ENCODE results near the gene SCUBE1. TPM values are rescaled to one million over a fixed set of nuclear protein-coding genes. Genes with fewer than 3 reads are reported as not detected.

The SCUBE1 gene
- total RNA-seq, 1 donor from 2014 or later: 0.64 TPM

GRCh38 chr22:43212434-43212952 lies 130.7 kb downstream of the SCUBE1 start:
- intact Hi-C loops (cut with micrococcal nuclease): no loop called here

GRCh38 chr22:43211941-43212433 lies 131.2 kb downstream of the SCUBE1 start:
- no peak for DNase-seq

More at GRCh38 chr22:43212434-43212952, 130.7 kb downstream of the SCUBE1 start:
- DNase-seq (no peak), ATAC-seq (no peak)

GRCh38 chr22:43210631-43211515 lies 132.3 kb downstream of the SCUBE1 start:
- ATAC-seq: no peak
- intact Hi-C loops (cut with micrococcal nuclease): no loop called here
- DNase-seq: no peak

More at GRCh38 chr22:43211941-43212433, 131.2 kb downstream of the SCUBE1 start:
- ATAC-seq: no peak
- intact Hi-C loops (cut with micrococcal nuclease): no loop called here

- no peak for DNase-seq
- no peak for ATAC-seq
- intact Hi-C loops (cut with micrococcal nuclease): no loop called here
Measured at GRCh38 chr22:43209971-43210370, 133.2 kb downstream of the SCUBE1 start.

GRCh38 chr22:43209523-43209890 lies 133.7 kb downstream of the SCUBE1 start:
- ATAC-seq (no peak), DNase-seq (no peak)
- intact Hi-C loops (cut with micrococcal nuclease): no loop called here

GRCh38 chr22:43208703-43209522 lies 134.3 kb downstream of the SCUBE1 start:
- intact Hi-C loops (cut with micrococcal nuclease): no loop called here
- ATAC-seq: no peak
- DNase-seq: no peak

GRCh38 chr22:43207849-43208702 lies 135.1 kb downstream of the SCUBE1 start:
- intact Hi-C loops (cut with micrococcal nuclease): no loop called here
- DNase-seq (no peak), ATAC-seq (no peak)

- intact Hi-C loops (cut with micrococcal nuclease): no loop called here
- DNase-seq (no peak), ATAC-seq (no peak)
Measured at GRCh38 chr22:43207386-43207785, 135.8 kb downstream of the SCUBE1 start.

GRCh38 chr22:43206509-43207161 lies 136.5 kb downstream of the SCUBE1 start:
- intact Hi-C loops (cut with micrococcal nuclease): no loop called here
- peak; percentile 23 for DNase-seq
- no peak for ATAC-seq

- no peak for ATAC-seq
- intact Hi-C loops (cut with micrococcal nuclease): no loop called here
- DNase-seq: no peak
Measured at GRCh38 chr22:43205748-43206508, 137.2 kb downstream of the SCUBE1 start.

GRCh38 chr22:43205261-43205691 lies 137.9 kb downstream of the SCUBE1 start:
- DNase-seq (no peak), ATAC-seq (no peak)
- intact Hi-C loops (cut with micrococcal nuclease): no loop called here

- intact Hi-C loops (cut with micrococcal nuclease): no loop called here
- no peak for ATAC-seq
- DNase-seq: no peak
Measured at GRCh38 chr22:43203471-43203981, 139.6 kb downstream of the SCUBE1 start.

GRCh38 chr22:43202756-43203410 lies 140.3 kb downstream of the SCUBE1 start:
- intact Hi-C loops (cut with micrococcal nuclease): no loop called here
- DNase-seq: no peak
- ATAC-seq: no peak

- ATAC-seq (no peak), DNase-seq (no peak)
- intact Hi-C loops (cut with micrococcal nuclease): no loop called here
Measured at GRCh38 chr22:43202326-43202725, 140.8 kb downstream of the SCUBE1 start.

- no peak for ATAC-seq
- DNase-seq: no peak
- intact Hi-C loops (cut with micrococcal nuclease): no loop called here
Measured at GRCh38 chr22:43201486-43202219, 141.5 kb downstream of the SCUBE1 start.

GRCh38 chr22:43200555-43200954 lies 142.6 kb downstream of the SCUBE1 start:
- DNase-seq: no peak
- ATAC-seq: no peak

More at GRCh38 chr22:43200555-43200954, 142.6 kb downstream of the SCUBE1 start:
- intact Hi-C loops (cut with micrococcal nuclease): no loop called here
